WERI-Rb-1 (cell line): ENCODE results near the gene RAD51B.

Source experiments
- DNase-seq: peaks from one replicate; pipeline ENCODE4 v3.0.0-alpha.2; 2020
- H3K27ac ChIP-seq: fragments of 250-450 bp; sonication (Bioruptor Pico); 2 replicates; pipeline ENCODE4 v1.5.1; 2020; ENCODE audit warnings: mild to moderate bottlenecking, moderate library complexity
- H3K27me3 ChIP-seq: fragments of 250-450 bp; sonication (Bioruptor Pico); 2 replicates; pipeline ENCODE4 v1.5.1; 2021; ENCODE audit warnings: mild to moderate bottlenecking, low read depth, moderate library complexity; ENCODE audit not compliant: insufficient read depth, severe bottlenecking
- H3K36me3 ChIP-seq: fragments of 250-450 bp; sonication (Bioruptor Pico); 2 replicates; pipeline ENCODE4 v1.5.1; 2020; ENCODE audit warnings: mild to moderate bottlenecking, moderate library complexity
- H3K4me3 ChIP-seq: 2 replicates; pipeline ENCODE4 v1.5.1; 2011; ENCODE audit warnings: low read depth, mild to moderate bottlenecking, control low read depth, low read length
- H3K9me3 ChIP-seq: fragments of 250-450 bp; sonication (Bioruptor Pico); 2 replicates; pipeline ENCODE4 v1.5.1; 2021; ENCODE audit warnings: mild to moderate bottlenecking, moderate library complexity; ENCODE audit not compliant: severe bottlenecking
- CTCF ChIP-seq: IDR thresholded peaks from 2 replicates; pipeline ENCODE4 v1.5.1; 2011; ENCODE audit warnings: low read depth, mild to moderate bottlenecking, control low read depth, inconsistent platforms, low read length

The RAD51B gene

DNA sequence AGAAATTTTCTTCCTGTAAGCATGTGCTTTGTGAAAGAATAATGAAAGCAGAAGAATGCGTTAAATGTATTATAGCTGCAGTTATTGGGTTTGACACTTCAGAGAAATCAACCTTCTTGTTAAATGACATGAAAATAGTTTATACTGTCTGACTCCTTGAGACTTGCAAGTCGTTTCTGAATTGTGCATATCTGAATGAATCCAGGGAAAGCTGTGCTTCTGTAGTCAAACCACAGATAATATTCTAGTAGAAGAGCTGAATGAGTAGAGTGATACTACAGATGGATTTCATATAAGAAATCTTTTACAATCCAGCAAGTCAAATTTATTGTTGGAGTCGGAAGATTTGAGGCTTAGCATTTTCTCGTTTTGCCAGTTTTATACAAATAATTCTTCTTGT, 343.3 kb downstream of the RAD51B start:
- H3K36me3 ChIP-seq: no peaks in the 10 kb centered on the region
- H3K27ac ChIP-seq: no peak overlapping the region
- no peaks in the 10 kb centered on the region for H3K27me3 ChIP-seq
- H3K9me3 ChIP-seq: no peaks in the 10 kb centered on the region
- no peak for DNase-seq
- no peak for TF ChIP-seq CTCF
- H3K4me3 ChIP-seq: no peak overlapping the region

DNA sequence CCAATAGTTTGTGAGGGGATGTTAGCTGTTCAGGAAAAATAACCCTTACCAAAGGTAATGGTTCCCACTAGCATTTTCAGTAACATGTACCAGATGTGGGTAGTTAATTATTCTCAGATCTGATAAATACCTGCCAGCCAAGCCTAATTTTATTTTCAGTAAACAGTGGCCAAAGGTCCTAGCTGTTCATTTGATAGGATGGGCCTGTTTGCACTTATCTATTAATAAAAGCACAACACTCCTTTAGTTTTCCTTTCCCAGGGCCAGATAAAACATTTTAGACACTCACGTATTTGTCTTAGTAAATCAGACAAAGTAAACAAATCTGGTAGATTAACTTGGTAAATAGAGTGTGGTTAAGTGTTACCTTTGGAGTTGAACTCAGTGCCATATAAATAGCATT, 345.1 kb downstream of the RAD51B start:
- Histone ChIP-seq H3K36me3 (no peaks in the 10 kb centered on the region), H3K27ac (no peak overlapping the region), H3K27me3 (no peaks in the 10 kb centered on the region), H3K9me3 (no peaks in the 10 kb centered on the region), H3K4me3 (no peak overlapping the region)
- no peak for DNase-seq
- TF ChIP-seq CTCF: no peak

DNA sequence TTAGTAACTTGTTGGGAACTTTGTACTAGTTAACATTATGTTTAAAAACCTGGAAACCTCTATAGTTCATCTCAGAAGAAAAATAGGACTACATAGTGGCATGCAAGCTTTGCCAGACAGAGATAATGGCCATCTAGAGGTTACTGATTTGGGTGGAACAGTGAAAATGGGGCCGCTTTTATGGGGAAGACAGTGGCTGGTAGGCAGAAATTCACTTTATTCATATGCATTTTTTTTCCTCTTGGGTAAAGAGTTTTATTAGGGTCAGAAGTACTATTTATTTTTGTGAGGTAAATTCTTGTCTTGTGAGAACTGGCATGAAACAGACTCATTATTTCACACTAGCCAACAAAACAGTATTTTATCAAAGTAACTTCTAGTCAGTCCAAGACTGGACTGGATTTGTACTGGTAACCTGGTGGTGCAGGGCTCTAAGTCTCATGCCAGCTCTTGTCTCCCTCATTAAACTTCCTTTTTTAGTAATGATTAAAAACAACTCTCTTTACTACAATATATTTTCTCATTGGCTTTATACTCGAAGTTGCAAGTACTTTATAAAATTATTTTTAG, 345.8 kb downstream of the RAD51B start:
- Histone ChIP-seq H3K27ac (no peak overlapping the region), H3K4me3 (no peak overlapping the region), H3K36me3 (no peaks in the 10 kb centered on the region), H3K27me3 (no peaks in the 10 kb centered on the region), H3K9me3 (no peaks in the 10 kb centered on the region)
- TF ChIP-seq CTCF: no peak
- DNase-seq: no peak

DNA sequence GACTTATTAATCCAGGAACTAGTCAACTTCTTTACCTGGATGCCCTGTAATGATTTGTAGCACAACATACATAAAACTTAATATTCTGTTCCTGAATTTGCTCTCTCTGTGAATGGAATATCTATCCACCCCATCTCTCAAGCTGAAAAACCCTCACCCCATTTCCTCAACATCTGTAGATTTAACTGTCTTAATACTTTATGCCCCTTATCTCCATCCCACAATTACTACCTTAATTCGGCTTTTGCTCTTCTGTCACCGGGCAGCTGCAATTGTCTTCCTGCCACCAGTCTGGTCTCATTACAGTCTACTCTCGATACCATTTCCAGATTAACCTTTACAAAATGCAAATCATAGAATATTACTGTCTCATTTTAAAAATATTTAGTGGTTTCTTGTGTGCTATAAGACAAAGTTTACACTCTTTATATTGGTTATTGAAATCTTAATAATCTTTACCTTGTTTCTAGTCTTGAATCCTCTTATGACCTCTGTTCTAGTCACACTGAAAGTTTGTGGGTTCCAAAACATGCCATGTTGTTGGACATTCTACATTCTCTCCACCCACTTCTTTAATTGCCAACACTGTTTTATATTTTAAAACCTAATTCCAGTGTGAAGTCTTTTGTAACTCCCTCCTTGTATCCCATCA, 347.3 kb downstream of the RAD51B start:
- no peak for TF ChIP-seq CTCF
- no peak overlapping the region for H3K4me3 ChIP-seq
- no peaks in the 10 kb centered on the region for H3K9me3 ChIP-seq
- no peak for DNase-seq
- H3K27ac ChIP-seq: no peak overlapping the region
- no peaks in the 10 kb centered on the region for H3K36me3 ChIP-seq
- no peaks in the 10 kb centered on the region for H3K27me3 ChIP-seq

DNA sequence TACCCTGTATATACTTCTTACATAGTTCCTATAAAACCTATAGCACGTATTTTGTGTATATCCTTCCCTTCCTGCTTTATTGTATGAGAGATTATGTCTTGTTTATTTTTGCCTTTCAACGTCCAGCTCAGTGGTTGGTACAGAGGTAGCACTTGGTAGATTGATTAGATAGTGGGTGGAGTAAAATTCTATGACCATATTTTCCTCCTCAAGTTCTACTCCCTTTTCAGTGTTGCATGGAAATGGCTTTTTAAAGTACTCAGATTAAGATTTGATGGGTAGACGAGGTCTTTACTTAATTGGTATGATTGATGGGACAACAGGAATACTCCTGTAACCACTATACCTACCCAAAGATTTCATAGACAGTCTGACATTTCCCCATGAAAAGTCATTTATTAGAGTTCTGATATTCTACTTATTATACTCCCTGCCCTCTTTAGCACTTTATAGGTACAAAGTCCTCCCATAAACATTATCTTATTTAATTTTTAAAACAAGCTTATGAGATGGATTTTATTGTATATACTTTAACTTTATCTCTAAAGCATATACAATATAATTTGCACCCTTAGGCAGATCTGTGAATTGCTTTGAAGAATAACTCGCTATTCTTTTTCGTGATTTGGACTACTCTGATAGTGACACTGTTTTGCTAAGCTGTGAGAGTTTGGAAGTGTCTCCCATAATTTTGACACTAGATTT, 348.0 kb downstream of the RAD51B start:
- no peak for DNase-seq
- Histone ChIP-seq H3K4me3 (no peak overlapping the region), H3K36me3 (no peaks in the 10 kb centered on the region), H3K9me3 (no peaks in the 10 kb centered on the region), H3K27me3 (no peaks in the 10 kb centered on the region), H3K27ac (no peak overlapping the region)
- no peak for TF ChIP-seq CTCF
